Lower lobe of right lung (tissue), 2 donors: Measurements from ENCODE around the gene RGS6. TPM values are rescaled to one million over a fixed set of nuclear protein-coding genes. Genes with fewer than 3 reads are reported as not detected.

Experiments
- ATAC-seq, 2 donors: fragments of 200-7000 bp; cut with Tn5 transposase; one replicate each; pipeline ENCODE4 v1.9.1; 2020 to 2022; ENCODE audit warnings: mild to moderate bottlenecking in 2 of 2, moderate library complexity in 2 of 2
- DNase-seq: peaks from one replicate; pipeline ENCODE4 v3.0.0-alpha.2; 2020
- H3K27ac ChIP-seq: fragments of 200-600 bp; one replicate; pipeline ENCODE4 v1.8.0; 2022
- H3K27me3 ChIP-seq: fragments of 200-600 bp; one replicate; pipeline ENCODE4 v1.8.0; 2022; ENCODE audit warnings: low read depth
- H3K36me3 ChIP-seq: fragments of 200-600 bp; one replicate; pipeline ENCODE4 v1.8.0; 2022; ENCODE audit warnings: mild to moderate bottlenecking
- H3K4me1 ChIP-seq: fragments of 200-600 bp; one replicate; pipeline ENCODE4 v1.8.0; 2022
- H3K4me3 ChIP-seq: fragments of 200-600 bp; one replicate; pipeline ENCODE4 v1.8.0; 2022; ENCODE audit warnings: mild to moderate bottlenecking
- H3K9me3 ChIP-seq: fragments of 200-600 bp; one replicate; pipeline ENCODE4 v1.8.0; 2022
- CTCF ChIP-seq: fragments of 200-600 bp; IDR thresholded peaks from one replicate; pipeline ENCODE4 v1.8.0; 2022; ENCODE audit warnings: antibody characterized with exemption, mild to moderate bottlenecking
- intact Hi-C: fragments of 100-400 bp; cut with DNase I; formaldehyde crosslinking; loops from one replicate; pipeline ENCODE4 v1.11.0; 2022
- total RNA-seq: library from RNA; stranded (reverse); fragmentation: NEBNext Ultra II Directional; extraction: Animal tissue kit (Norgen Biotek cat#: 25700); gene quantifications from one replicate; pipeline ENCODE4 v1.2.1, GENCODE V29; 2021
- donor health status: DM: no; HTN: yes; CAD: no; lungs with severe emphysema.

RGS6 gene
- total RNA-seq, 1 donor from 2014 or later = 2.5 TPM

- Histone ChIP-seq H3K36me3 (no peaks in the 10 kb centered on the region), H3K27ac (no peak overlapping the region), H3K4me3 (no peak overlapping the region), H3K27me3 (no peaks in the 10 kb centered on the region), H3K4me1 (no peaks in the 10 kb centered on the region), H3K9me3 (no peaks in the 10 kb centered on the region)
- no peak for ATAC-seq
- intact Hi-C loops = no loop called here
- DNase-seq = no peak
- no peak for TF ChIP-seq CTCF
Observed at GRCh38 chr14:72064501-72064900, 132.3 kb downstream of the RGS6 start.

DNA sequence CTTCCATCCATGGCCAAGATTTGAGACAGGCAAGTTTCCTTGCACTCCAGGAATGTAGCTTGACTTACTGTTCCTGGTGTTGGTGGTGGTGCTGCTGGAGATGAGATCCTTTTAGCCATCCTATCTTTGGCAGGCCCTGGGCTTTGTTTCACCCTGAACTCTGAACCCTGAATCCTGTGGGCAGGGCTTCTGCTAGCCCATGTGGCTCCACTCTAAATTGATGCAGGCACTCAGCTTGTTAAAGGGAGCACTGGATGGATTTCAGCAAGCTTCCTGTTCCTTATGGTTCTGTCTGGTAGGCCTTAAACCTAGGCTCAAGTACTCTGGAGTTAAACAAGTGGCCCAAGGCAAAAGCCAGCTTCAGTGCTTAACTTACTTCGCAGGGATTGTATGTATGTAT, 138.2 kb downstream of the RGS6 start:
- Histone ChIP-seq H3K27me3 (no peaks in the 10 kb centered on the region), H3K27ac (no peak overlapping the region), H3K4me1 (no peaks in the 10 kb centered on the region), H3K36me3 (no peaks in the 10 kb centered on the region), H3K9me3 (no peaks in the 10 kb centered on the region), H3K4me3 (no peak overlapping the region)
- intact Hi-C loops = no loop called here
- ATAC-seq = no peak
- no peak for TF ChIP-seq CTCF
- no peak for DNase-seq

DNA sequence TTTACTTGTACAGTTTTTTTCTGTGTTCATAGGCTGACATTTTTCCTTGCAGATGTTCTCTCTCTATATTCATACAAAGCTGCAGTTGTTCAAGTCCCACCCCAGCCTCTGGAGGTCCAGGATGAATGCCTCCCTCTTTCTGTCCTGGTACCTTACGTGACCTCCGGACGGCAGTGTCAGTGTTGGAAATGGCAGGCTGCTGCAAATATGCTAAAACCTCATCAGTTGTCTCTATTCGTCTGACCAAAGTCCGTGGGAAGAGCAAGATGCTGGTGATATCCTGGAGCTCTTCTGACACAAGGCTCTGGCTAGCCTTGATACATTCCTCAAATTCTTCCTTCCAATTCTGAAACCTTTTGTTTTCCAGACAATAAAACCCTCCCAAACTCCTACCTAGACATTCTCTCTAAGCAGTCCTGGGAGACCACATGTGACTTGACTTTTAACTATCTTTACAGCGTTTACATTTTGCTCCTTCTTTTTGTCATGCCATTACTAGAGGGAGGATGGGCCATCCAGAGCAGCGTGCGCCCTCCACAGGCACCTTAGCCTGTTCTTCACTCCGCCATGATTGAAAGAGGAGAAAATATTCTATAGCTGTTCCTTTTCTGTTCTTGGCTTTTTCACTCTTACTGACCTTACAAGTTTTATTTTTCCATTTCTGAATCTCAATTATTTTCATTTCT, 143.6 kb downstream of the RGS6 start:
- intact Hi-C loops = no loop called here
- Histone ChIP-seq H3K9me3 (no peaks in the 10 kb centered on the region), H3K36me3 (no peaks in the 10 kb centered on the region), H3K4me3 (no peak overlapping the region), H3K4me1 (no peaks in the 10 kb centered on the region), H3K27me3 (no peaks in the 10 kb centered on the region), H3K27ac (no peak overlapping the region)
- ATAC-seq (no peak), DNase-seq (no peak)
- no peak for TF ChIP-seq CTCF

DNA sequence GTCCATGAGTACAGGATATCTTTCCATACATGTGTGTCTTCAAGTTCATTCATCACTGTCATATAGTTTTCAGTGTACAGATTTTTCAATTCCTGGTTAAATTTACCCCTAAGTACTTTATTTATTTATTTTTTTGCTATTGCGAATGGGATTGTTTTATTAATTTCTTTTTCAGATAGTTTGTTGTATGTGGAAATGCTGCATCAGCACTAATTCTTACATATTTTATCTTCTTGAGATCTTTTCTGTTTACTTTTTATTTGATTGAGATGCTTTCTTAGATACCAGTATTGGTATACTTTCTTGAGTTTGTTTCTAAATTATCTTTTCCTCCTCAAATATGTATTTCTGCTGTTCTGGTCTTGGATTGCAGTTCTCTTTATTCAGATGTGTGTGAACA, 148.9 kb downstream of the RGS6 start:
- no peak for TF ChIP-seq CTCF
- no peaks in the 10 kb centered on the region for H3K4me1 ChIP-seq
- no peak overlapping the region for H3K4me3 ChIP-seq
- no peaks in the 10 kb centered on the region for H3K27me3 ChIP-seq
- intact Hi-C loops = no loop called here
- DNase-seq (no peak), ATAC-seq (no peak)
- no peak overlapping the region for H3K27ac ChIP-seq
- no peaks in the 10 kb centered on the region for H3K9me3 ChIP-seq
- no peaks in the 10 kb centered on the region for H3K36me3 ChIP-seq

DNA sequence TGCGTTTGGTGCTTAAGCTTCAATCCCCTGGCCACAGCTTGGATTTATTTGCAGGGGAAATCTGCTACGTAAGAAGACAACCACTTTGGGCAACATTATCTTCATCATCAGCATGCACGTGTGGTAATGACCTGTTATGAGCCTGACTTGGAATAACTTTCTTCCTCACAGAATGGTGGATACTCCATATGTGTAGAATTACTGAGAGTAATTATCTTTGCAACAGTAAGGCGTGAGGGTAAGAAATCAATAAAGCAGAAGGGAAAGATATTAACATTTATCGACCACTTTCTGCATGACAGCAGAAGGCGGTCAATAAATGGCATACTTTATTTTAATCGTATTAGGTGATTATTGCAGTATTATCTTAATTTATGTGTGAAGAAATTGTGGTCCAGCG, 152.7 kb downstream of the RGS6 start:
- ATAC-seq = no peak
- H3K4me3 ChIP-seq = no peak overlapping the region
- H3K9me3 ChIP-seq = no peaks in the 10 kb centered on the region
- DNase-seq = no peak
- H3K36me3 ChIP-seq = no peaks in the 10 kb centered on the region
- no peaks in the 10 kb centered on the region for H3K27me3 ChIP-seq
- no peaks in the 10 kb centered on the region for H3K4me1 ChIP-seq
- TF ChIP-seq CTCF = no peak
- intact Hi-C loops = no loop called here
- H3K27ac ChIP-seq = no peak overlapping the region
